Spleen (tissue), 7 donors: ENCODE measurements around the gene SLC13A5.

Experiments used
- CTCF ChIP-seq, 11 experiments: fragments of 200-600 bp in 7 of 11; fragments of 450-650 bp in 4 of 11; sonication (generic) in 4 of 11; IDR thresholded peaks in 8 of 11; conservative IDR thresholded peaks in 3 of 11; 1 replicate in 7 of 11; 2 replicates in 4 of 11; pipeline versions ENCODE4 v1.4.0 to v1.8.0; 2016 to 2021; ENCODE audit warnings: antibody characterized with exemption in 11 of 11, inconsistent platforms in 4 of 11, mild to moderate bottlenecking in 1 of 11
- POLR2A ChIP-seq, 3 donors: fragments of 450-650 bp; IDR thresholded peaks; one replicate each; pipeline ENCODE4 v1.5.1; 2017; ENCODE audit warnings: antibody characterized with exemption in 3 of 3, mild to moderate bottlenecking in 1 of 3
- POLR2AphosphoS5 ChIP-seq, 3 donors: sonication (generic); formaldehyde crosslinking; IDR thresholded peaks; one replicate each; pipeline ENCODE4 v1.5.1; 2017; ENCODE audit warnings: antibody characterized with exemption in 3 of 3
- donor health status: DM: no; HTN: no; CAD: no; lungs with moderate emphysema.
- donor health status: DM: no; HTN: no; CAD: no.
- donor health status: DM: no; HTN: no; CAD: no.

- no peak for TF ChIP-seq CTCF (IDR thresholded peaks at IDR 0.05 in 8 of 11, conservative IDR thresholded peaks at IDR 0.05 in 3 of 11)
- TF ChIP-seq POLR2A (IDR thresholded peaks at IDR 0.05) = no peak
- no peak for TF ChIP-seq POLR2AphosphoS5 (IDR thresholded peaks at IDR 0.05)
Observed at GRCh38 chr17:6686026-6686425, 27.1 kb downstream of the SLC13A5 start.
